ENCODE measurements around the gene MGAT5.

MGAT5 gene

GRCh38 chr2:134482131-134482723 lies 228.4 kb downstream of the MGAT5 start:
- H3K4me2 ChIP-seq, result no peak overlapping the region
- no peaks in the 10 kb centered on the region for H4K20me1 ChIP-seq (ENCODE audit: insufficient read depth)
- H2AFZ ChIP-seq (ENCODE audit: low read depth), result no peak overlapping the region
- no peaks in the 10 kb centered on the region for H3K27me3 ChIP-seq (ENCODE audit: insufficient read depth, low read depth)
- TF ChIP-seq CTCF (conservative IDR thresholded peaks at IDR 0.05; ENCODE audit: low read depth, low read length), result no peak
- H3K36me3 ChIP-seq (ENCODE audit: insufficient read depth), result no peaks in the 10 kb centered on the region
- H3K9ac ChIP-seq, result no peak overlapping the region
- no peaks in the 10 kb centered on the region for H3K4me1 ChIP-seq (ENCODE audit: low read depth, poor library complexity, severe bottlenecking)
- H3K79me2 ChIP-seq (ENCODE audit: insufficient read depth, low read depth), result no peaks in the 10 kb centered on the region
- no peak overlapping the region for H3K4me3 ChIP-seq (IDR thresholded peaks at IDR 0.05; ENCODE audit: insufficient read depth, low read depth, low read length)
- no peak overlapping the region for H3K27ac ChIP-seq

- no peaks in the 10 kb centered on the region for H3K27me3 ChIP-seq (ENCODE audit: insufficient read depth, low read depth)
- no peak overlapping the region for H3K4me2 ChIP-seq
- H2AFZ ChIP-seq (ENCODE audit: low read depth), result no peak overlapping the region
- no peak overlapping the region for H3K27ac ChIP-seq
- H4K20me1 ChIP-seq (ENCODE audit: insufficient read depth), result no peaks in the 10 kb centered on the region
- no peak for TF ChIP-seq CTCF (conservative IDR thresholded peaks at IDR 0.05; ENCODE audit: low read depth, low read length)
- no peak overlapping the region for H3K9ac ChIP-seq
- H3K79me2 ChIP-seq (ENCODE audit: insufficient read depth, low read depth), result no peaks in the 10 kb centered on the region
- no peak overlapping the region for H3K4me3 ChIP-seq (IDR thresholded peaks at IDR 0.05; ENCODE audit: insufficient read depth, low read depth, low read length)
- no peaks in the 10 kb centered on the region for H3K36me3 ChIP-seq (ENCODE audit: insufficient read depth)
- no peaks in the 10 kb centered on the region for H3K4me1 ChIP-seq (ENCODE audit: low read depth, poor library complexity, severe bottlenecking)
Observed at GRCh38 chr2:134482766-134483340, 229.0 kb downstream of the MGAT5 start.

GRCh38 chr2:134489732-134490384 lies 236.0 kb downstream of the MGAT5 start:
- H3K4me2 ChIP-seq, result no peak overlapping the region
- no peaks in the 10 kb centered on the region for H3K36me3 ChIP-seq (ENCODE audit: insufficient read depth)
- no peak overlapping the region for H3K27ac ChIP-seq
- no peaks in the 10 kb centered on the region for H3K27me3 ChIP-seq (ENCODE audit: insufficient read depth, low read depth)
- no peak overlapping the region for H3K9ac ChIP-seq
- H3K79me2 ChIP-seq (ENCODE audit: insufficient read depth, low read depth), result no peaks in the 10 kb centered on the region
- H3K4me3 ChIP-seq (IDR thresholded peaks at IDR 0.05; ENCODE audit: insufficient read depth, low read depth, low read length), result no peak overlapping the region
- no peaks in the 10 kb centered on the region for H4K20me1 ChIP-seq (ENCODE audit: insufficient read depth)
- H3K4me1 ChIP-seq (ENCODE audit: low read depth, poor library complexity, severe bottlenecking), result no peaks in the 10 kb centered on the region
- no peak overlapping the region for H2AFZ ChIP-seq (ENCODE audit: low read depth)
- TF ChIP-seq CTCF (conservative IDR thresholded peaks at IDR 0.05; ENCODE audit: low read depth, low read length), result no peak

GRCh38 chr2:134490559-134490958 lies 236.7 kb downstream of the MGAT5 start:
- no peak for TF ChIP-seq CTCF (conservative IDR thresholded peaks at IDR 0.05; ENCODE audit: low read depth, low read length)
- H3K79me2 ChIP-seq (ENCODE audit: insufficient read depth, low read depth), result no peaks in the 10 kb centered on the region
- H3K27me3 ChIP-seq (ENCODE audit: insufficient read depth, low read depth), result no peaks in the 10 kb centered on the region
- H3K4me3 ChIP-seq (IDR thresholded peaks at IDR 0.05; ENCODE audit: insufficient read depth, low read depth, low read length), result no peak overlapping the region
- no peak overlapping the region for H3K27ac ChIP-seq
- H3K36me3 ChIP-seq (ENCODE audit: insufficient read depth), result no peaks in the 10 kb centered on the region
- no peak overlapping the region for H3K9ac ChIP-seq
- H2AFZ ChIP-seq (ENCODE audit: low read depth), result no peak overlapping the region
- H3K4me2 ChIP-seq, result no peak overlapping the region
- H4K20me1 ChIP-seq (ENCODE audit: insufficient read depth), result no peaks in the 10 kb centered on the region
- H3K4me1 ChIP-seq (ENCODE audit: low read depth, poor library complexity, severe bottlenecking), result no peaks in the 10 kb centered on the region
